Vagina (tissue), 2 donors: ENCODE results near the gene FOXA3. TPM values are rescaled to one million over a fixed set of nuclear protein-coding genes. Genes with fewer than 3 reads are reported as not detected.
"Not testable (repeated sequence)": the region's sequence is repeated elsewhere in the genome, so short reads cannot be mapped to it uniquely, and the experiment has no call there.

ENCODE experiments used
- DNase-seq, 2 donors: peaks; one replicate each; pipeline ENCODE4 v3.0.0-alpha.2; 2017; ENCODE audit errors: extremely low spot score in 2 of 2
- H3K27ac ChIP-seq: fragments of 200-600 bp; sonication (generic); one replicate; pipeline ENCODE4 v1.5.1; 2019
- H3K27me3 ChIP-seq: fragments of 200-600 bp; sonication (generic); one replicate; pipeline ENCODE4 v1.5.1; 2019
- H3K36me3 ChIP-seq, 2 donors: fragments of 200-600 bp; sonication (generic); one replicate each; pipeline ENCODE4 v1.5.1; 2017 to 2019
- H3K4me1 ChIP-seq: fragments of 200-600 bp; sonication (generic); one replicate; pipeline ENCODE4 v1.5.1; 2019
- H3K4me3 ChIP-seq, 2 donors: fragments of 200-600 bp; sonication (generic); 1 replicate in 1 of 2; 2 replicates in 1 of 2; pipeline ENCODE4 v1.5.1; 2016 to 2019
- H3K9me3 ChIP-seq: fragments of 200-600 bp; sonication (generic); one replicate; pipeline ENCODE4 v1.5.1; 2019
- POLR2A ChIP-seq, 2 donors: fragments of 450-650 bp; IDR thresholded peaks; one replicate each; pipeline ENCODE4 v1.6.1; 2017; ENCODE audit warnings: antibody characterized with exemption in 2 of 2, mild to moderate bottlenecking in 2 of 2, moderate library complexity in 2 of 2
- POLR2AphosphoS5 ChIP-seq, 2 donors: sonication (generic); formaldehyde crosslinking; IDR thresholded peaks; one replicate each; pipeline ENCODE4 v1.9.0; 2017; ENCODE audit warnings: antibody characterized with exemption in 2 of 2, mild to moderate bottlenecking in 2 of 2, low read depth in 1 of 2; ENCODE audit not compliant: insufficient read depth in 1 of 2
- intact Hi-C: fragments of 100-400 bp; cut with DNase I; formaldehyde crosslinking; loops from one replicate; pipeline ENCODE4 v1.15.1; 2023
- total RNA-seq: library from RNA; depleted of rRNA; stranded (reverse); fragments of >200 nt; gene quantifications from one replicate; pipeline ENCODE4 v1.2.3, GENCODE V29; 2016
- TF ChIP-seq, protein P1 (sequence below), 3 experiments: fragments of 450-650 bp in 2 of 3; fragments of 200-600 bp in 1 of 3; sonication (generic) in 1 of 3; IDR thresholded peaks; one replicate each; pipeline ENCODE4 v1.5.1; 2017 to 2019; ENCODE audit warnings: antibody characterized with exemption in 3 of 3, mild to moderate bottlenecking in 2 of 3, moderate library complexity in 2 of 3

Gene FOXA3
- total RNA-seq, 1 donor from 2014 or later = not detected

DNA sequence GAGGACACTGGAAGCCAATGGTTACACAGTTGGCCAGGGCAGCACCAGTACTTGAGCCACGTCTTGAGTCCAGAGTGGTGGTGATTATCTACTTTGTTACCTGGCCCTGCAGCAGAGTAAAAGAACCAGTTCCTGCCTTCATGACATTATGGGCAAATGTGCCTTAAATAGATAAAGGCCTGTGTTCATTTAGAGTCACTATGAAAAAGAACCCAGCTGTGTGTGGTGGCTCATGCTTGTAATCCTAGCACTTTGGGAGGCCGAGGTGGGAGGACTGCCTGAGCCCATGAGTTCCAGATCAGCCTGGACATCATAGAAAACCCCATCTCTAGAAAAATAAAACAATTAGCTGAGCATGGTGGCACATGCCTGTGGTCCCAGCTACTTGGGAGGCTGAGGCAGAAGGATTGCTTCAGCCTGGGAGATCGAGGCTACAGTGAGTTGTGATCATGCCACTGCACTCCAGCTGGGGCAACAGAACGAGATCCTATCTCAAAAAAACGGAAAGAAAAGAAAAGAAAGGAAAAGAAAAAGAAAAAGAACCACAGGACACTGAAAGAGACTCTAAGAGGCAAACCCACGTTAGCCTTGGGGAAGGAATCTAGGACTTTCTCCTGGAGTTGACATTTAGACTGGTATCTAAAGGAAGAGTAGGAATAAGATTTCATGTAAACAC lies 25.2 kb downstream of the FOXA3 start:
- no peak for DNase-seq
- Histone ChIP-seq H3K4me1 (peaks cover 12% of the 10 kb centered on the region), H3K9me3 (no peaks in the 10 kb centered on the region), H3K27ac (no peak overlapping the region), H3K27me3 (no peaks in the 10 kb centered on the region), H3K36me3 (peaks cover 0 to 4% of the 10 kb centered on the region in 2 donors), H3K4me3 (no peak overlapping the region)
- intact Hi-C loops = loop anchor here (10.0 kb wide), 1 partner anchor 75 kb away; the partner anchor contains the start of gene RSPH6A
- TF ChIP-seq, protein P1, sequence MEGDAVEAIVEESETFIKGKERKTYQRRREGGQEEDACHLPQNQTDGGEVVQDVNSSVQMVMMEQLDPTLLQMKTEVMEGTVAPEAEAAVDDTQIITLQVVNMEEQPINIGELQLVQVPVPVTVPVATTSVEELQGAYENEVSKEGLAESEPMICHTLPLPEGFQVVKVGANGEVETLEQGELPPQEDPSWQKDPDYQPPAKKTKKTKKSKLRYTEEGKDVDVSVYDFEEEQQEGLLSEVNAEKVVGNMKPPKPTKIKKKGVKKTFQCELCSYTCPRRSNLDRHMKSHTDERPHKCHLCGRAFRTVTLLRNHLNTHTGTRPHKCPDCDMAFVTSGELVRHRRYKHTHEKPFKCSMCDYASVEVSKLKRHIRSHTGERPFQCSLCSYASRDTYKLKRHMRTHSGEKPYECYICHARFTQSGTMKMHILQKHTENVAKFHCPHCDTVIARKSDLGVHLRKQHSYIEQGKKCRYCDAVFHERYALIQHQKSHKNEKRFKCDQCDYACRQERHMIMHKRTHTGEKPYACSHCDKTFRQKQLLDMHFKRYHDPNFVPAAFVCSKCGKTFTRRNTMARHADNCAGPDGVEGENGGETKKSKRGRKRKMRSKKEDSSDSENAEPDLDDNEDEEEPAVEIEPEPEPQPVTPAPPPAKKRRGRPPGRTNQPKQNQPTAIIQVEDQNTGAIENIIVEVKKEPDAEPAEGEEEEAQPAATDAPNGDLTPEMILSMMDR (IDR thresholded peaks at IDR 0.05) = no peak
- TF ChIP-seq POLR2A (IDR thresholded peaks at IDR 0.05) (no peak), POLR2AphosphoS5 (IDR thresholded peaks at IDR 0.05; ENCODE audit: insufficient read depth in 1 of 2, low read depth in 1 of 2) (no peak)

DNA sequence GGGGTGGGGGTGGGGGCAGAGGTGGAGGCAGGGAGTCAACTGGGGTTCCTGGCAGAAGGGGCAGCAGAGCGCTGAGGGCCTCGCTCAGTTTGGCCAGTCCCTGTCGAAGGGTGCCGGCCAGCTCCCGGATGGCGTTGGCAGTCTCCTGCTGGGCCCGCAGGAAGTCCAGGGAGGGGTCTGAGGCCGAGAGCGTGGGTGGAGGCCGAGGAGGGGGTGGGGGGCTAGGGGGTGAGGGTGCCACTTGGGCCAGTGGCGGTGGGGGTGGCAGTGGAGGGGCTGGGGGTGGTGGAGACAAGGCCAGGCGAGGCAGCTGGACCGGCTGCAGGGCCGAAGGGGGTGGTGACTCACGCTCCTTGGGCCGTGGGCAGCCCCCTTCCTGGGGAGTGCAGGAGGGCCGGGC lies 26.8 kb downstream of the FOXA3 start:
- intact Hi-C loops = no loop called here
- no peak overlapping the region for H3K4me3 ChIP-seq
- DNase-seq = no peak
- no peak overlapping the region for H3K27ac ChIP-seq
- H3K4me1 ChIP-seq = no peaks in the 10 kb centered on the region
- H3K9me3 ChIP-seq = no peaks in the 10 kb centered on the region
- H3K27me3 ChIP-seq = no peaks in the 10 kb centered on the region
- peaks cover 0 to 16% of the 10 kb centered on the region in 2 donors for H3K36me3 ChIP-seq
- TF ChIP-seq POLR2A (IDR thresholded peaks at IDR 0.05) (no peak), POLR2AphosphoS5 (IDR thresholded peaks at IDR 0.05; ENCODE audit: insufficient read depth in 1 of 2, low read depth in 1 of 2) (no peak)
- TF ChIP-seq, protein P1 (IDR thresholded peaks at IDR 0.05) = no peak

DNA sequence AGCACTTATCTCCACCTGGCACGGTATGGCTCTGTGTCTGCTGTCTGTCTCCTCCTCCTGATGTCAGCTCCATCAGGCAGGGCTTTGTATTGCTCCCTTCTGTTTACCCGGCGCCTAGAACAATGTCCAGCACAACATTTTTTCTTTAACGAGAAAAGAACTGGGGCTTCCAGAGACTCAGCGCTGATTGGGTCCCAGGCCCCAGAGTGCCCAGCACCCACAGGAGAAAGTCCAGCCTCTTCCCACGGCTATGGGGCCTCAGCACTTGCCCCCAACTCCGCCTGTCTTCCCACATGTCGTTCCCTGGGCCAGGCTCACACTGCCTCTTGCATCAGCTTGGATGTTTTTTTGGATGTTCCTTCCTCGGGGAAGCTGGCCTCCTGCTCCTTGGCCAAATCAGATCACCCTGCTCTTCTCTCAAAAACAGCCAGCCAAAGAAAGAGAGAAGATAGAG lies 31.4 kb downstream of the FOXA3 start:
- TF ChIP-seq, protein P1 (IDR thresholded peaks at IDR 0.05) = no peak
- no peak for TF ChIP-seq POLR2A (IDR thresholded peaks at IDR 0.05)
- peak in 1 of 2 donors; percentile 27 for TF ChIP-seq POLR2AphosphoS5 (IDR thresholded peaks at IDR 0.05; ENCODE audit: insufficient read depth in 1 of 2, low read depth in 1 of 2)

DNA sequence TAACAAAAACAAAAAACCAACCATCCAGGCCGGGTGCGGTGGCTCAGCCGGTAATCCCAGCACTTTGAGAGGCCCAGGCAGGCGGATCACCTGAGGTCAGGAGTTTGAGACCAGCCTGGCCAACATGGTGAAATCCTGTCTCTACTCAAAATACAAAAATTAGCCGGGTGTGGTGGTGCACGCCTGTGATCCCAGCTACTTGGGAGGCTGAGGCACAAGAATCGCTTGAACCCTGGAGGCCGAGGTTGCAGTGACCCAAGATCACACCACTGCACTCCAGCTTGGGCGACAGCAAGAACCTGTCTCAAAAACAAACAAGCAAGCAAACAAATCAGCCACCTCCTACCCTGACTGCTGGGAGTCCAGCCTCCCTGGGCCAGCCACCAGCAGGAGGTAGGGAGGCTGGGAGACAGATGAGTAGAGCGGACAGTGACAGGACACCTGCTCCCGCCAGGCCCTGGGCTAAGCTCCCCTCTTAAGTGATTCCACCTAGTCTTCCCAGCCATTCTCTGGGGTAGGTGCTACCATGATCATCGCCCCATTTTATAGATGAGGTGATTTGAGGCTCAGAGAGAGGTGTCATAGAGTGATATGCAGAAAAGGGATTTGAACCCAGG lies 32.0 kb downstream of the FOXA3 start:
- intact Hi-C loops = not testable (repeated sequence)
- peak overlapping the region; percentile 20 for H3K27ac ChIP-seq

More for the DNA sequence above, 31.4 kb downstream of the FOXA3 start:
- Histone ChIP-seq H3K27ac (peak overlapping the region; percentile 20), H3K27me3 (no peaks in the 10 kb centered on the region), H3K4me1 (peaks cover 7% of the 10 kb centered on the region), H3K4me3 (no peak overlapping the region), H3K9me3 (no peaks in the 10 kb centered on the region), H3K36me3 (peaks cover 0 to 50% of the 10 kb centered on the region in 2 donors)
- DNase-seq = no peak
- intact Hi-C loops = no loop called here

DNA sequence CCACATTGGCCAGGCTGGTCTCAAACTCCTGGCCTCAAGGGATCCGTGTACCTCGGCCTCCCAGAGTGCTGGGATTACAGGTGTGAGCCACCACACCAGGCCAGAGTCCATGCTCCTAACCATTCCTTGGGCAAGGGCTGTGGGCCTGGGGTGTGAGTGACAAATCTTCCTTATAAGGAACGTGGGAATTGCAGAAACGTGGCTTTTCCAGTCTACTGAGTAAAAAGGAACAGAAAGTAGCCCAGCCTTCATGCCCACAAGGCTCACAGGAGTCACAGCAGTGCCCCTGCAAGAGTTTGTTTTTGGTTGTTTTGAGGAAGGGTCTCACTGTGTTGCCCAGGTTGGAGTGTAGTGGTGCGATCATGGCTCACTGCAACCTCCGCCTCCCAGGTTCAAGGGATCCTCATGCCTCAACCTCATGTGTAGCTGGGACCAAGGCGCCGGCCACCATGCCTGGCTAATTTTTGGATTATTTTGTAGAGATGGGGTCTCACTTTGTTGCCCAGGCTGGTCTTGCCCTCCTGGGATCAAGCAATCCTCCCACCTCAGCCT lies 33.2 kb downstream of the FOXA3 start:
- Histone ChIP-seq H3K36me3 (peaks cover 0 to 46% of the 10 kb centered on the region in 2 donors), H3K9me3 (no peaks in the 10 kb centered on the region), H3K4me3 (no peak overlapping the region), H3K4me1 (peaks cover 17% of the 10 kb centered on the region), H3K27ac (no peak overlapping the region), H3K27me3 (no peaks in the 10 kb centered on the region)
- intact Hi-C loops = no loop called here
- no peak for DNase-seq
- TF ChIP-seq POLR2A (IDR thresholded peaks at IDR 0.05) (no peak), POLR2AphosphoS5 (IDR thresholded peaks at IDR 0.05; ENCODE audit: insufficient read depth in 1 of 2, low read depth in 1 of 2) (no peak)
- TF ChIP-seq, protein P1 (IDR thresholded peaks at IDR 0.05) = no peak

More for the DNA sequence above, 32.0 kb downstream of the FOXA3 start:
- not testable (repeated sequence) for H3K27me3 ChIP-seq, DNase-seq, H3K4me3 ChIP-seq, H3K9me3 ChIP-seq
- Histone ChIP-seq H3K36me3 (peaks cover 0 to 46% of the 10 kb centered on the region in 2 donors), H3K4me1 (peaks cover 12% of the 10 kb centered on the region)
